ENCODE results near the gene TUBB4B.
"Not testable (repeated sequence)": the region's sequence is repeated elsewhere in the genome, so short reads cannot be mapped to it uniquely, and the experiment has no call there.

TUBB4B gene

GRCh38 chr9:137237759-137238726 lies 3.0 kb upstream of the TUBB4B start:
- no peak for DNase-seq

DNA sequence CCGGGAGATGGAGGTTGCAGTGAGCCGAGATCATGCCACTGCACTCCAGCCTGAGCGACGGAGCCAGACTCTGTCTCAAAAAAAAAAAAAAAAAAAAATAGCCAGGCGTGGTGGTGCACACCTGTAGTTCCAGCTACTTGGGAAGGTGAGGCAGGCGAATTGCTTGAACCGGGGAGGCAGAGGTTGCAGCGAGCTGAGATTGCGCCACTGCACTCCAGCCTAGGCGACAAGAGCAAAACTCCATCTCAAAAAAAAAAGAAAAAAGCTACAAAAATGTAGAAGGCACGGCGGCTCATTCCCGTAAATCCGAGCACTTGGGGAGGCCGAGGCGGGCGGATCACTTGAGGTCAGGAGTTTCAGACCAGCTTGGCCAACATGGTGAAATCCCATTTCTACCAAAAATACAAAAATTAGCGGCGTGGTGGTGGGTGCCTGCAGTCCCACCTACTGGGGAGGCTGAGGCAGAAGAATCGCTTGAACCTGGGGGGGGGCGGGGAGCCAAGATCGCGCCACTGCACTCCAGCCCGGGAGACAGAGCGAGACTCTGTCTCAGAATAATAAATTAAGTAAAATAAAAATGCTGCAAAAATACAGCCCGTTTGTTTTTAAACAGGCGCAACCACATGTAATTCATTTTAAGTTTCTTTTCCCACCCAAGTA lies 1.4 kb upstream of the TUBB4B start:
- DNase-seq, result not testable (repeated sequence)

GRCh38 chr9:137240318-137240840 lies 708 bp upstream of the TUBB4B start:
- DNase-seq, result peak; percentile 78

DNA sequence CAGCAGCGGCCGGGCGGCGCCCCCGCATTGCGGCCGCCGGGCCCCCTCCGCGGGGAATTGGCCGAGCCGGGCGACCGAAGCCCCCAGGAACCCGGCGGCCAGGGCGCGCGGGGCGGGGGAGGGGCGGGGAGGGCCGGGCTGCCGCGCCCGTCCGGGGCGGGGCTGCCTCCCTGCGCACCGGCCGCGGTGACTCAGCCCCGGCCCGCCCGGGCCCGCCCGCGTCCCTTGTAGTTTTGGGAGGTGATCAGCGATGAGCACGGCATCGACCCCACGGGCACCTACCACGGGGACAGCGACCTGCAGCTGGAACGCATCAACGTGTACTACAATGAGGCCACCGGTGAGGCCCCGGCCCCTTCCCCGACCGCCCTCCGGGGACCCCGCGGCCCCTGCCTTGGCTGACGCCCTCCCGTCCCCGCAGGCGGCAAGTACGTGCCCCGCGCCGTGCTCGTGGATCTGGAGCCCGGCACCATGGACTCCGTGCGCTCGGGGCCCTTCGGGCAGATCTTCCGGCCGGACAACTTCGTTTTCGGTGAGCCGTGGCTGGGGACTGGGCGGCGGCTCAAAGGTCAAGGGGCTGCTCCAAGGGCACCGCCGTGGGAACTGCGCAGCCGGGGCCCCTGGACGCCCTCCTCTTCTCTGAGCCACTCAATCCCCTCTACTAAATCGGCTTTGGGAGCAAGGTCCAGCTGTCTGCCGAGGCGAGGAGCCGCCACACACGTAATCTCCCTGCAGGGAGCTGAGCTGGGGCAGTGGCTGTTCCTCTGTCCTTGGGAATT lies 592 bp downstream of the TUBB4B start:
- DNase-seq, result peak; percentile 65

DNA sequence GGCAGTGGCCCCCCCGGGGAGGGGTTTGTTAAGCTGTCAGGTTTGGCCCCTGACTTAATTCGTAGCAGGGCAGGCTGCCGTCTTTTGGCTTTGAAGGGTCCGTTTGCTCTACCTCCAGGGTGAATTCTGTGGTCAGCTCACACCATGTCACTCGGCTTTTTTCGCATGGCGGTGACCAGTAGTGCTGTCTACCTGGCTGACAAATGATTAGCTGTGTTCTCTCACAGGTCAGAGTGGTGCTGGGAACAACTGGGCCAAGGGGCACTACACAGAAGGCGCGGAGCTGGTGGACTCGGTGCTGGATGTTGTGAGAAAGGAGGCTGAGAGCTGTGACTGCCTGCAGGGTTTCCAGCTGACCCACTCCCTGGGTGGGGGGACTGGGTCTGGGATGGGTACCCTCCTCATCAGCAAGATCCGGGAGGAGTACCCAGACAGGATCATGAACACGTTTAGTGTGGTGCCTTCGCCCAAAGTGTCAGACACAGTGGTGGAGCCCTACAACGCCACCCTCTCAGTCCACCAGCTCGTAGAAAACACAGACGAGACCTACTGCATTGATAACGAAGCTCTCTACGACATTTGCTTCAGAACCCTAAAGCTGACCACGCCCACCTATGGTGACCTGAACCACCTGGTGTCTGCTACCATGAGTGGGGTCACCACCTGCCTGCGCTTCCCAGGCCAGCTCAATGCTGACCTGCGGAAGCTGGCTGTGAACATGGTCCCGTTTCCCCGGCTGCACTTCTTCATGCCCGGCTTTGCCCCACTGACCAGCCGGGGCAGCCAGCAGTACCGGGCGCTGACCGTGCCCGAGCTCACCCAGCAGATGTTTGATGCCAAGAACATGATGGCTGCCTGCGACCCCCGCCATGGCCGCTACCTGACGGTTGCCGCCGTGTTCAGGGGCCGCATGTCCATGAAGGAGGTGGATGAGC lies 1.4 kb downstream of the TUBB4B start:
- DNase-seq, result no peak

DNA sequence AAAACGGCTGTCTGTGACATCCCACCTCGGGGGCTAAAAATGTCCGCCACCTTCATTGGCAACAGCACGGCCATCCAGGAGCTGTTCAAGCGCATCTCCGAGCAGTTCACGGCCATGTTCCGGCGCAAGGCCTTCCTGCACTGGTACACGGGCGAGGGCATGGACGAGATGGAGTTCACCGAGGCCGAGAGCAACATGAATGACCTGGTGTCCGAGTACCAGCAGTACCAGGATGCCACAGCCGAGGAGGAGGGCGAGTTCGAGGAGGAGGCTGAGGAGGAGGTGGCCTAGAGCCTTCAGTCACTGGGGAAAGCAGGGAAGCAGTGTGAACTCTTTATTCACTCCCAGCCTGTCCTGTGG lies 2.2 kb downstream of the TUBB4B start:
- DNase-seq, result not testable (repeated sequence)

GRCh38 chr9:137243626-137244485 lies 2.8 kb downstream of the TUBB4B start:
- DNase-seq, result no peak

DNA sequence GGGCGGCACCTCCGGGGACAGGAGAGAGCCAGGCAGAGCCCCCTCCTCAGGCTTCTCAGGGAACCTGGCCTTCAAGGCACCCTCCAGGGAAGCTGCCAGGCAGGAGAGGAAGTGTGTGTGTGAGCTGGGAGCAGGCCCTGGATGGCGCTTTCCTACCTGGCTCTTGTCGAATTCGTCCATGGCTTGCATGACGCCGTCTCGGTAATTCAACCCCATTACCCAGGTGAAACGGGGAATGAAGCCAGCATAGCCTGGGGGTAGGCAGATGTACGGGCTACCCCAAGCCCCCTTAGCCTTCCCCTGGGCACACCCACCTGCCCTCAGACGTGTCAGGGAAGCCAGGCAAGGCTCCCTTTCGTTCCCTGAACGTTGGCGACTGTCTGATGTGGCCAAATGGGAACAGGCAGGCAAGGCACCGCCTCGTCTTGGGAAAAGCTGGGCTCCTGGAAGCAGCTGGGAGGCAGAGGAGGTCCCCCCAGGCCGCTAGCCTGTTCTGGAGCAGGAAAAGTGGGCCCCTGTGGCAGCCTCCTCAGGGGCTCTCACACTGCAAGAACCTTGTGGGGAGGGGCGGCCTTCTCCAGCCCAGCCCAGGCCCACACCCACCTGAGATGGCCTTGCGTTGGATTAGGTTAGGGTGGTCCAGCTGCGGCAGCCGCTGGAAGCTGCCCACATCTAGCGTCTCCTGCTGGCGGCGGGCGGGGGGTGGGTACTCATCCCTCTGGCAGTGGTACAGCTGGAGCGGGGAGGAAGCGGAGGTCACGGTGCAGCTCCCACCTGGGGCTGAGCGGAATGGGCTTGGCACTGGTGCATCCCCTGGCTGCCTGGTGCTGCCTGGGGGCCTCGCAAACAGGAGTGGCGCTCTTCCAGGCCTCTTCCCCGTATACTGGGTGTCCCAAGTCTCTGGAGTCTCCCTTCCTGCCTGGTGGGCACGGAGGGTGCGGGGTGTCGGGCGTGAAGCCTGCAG lies 3.7 kb downstream of the TUBB4B start:
- no peak for DNase-seq

GRCh38 chr9:137245450-137246421 lies 4.6 kb downstream of the TUBB4B start:
- no peak for DNase-seq

- no peak for DNase-seq
Observed at GRCh38 chr9:137247135-137247915, 6.2 kb downstream of the TUBB4B start.

- DNase-seq, result no peak
Observed at GRCh38 chr9:137247916-137248175, 6.8 kb downstream of the TUBB4B start.

DNA sequence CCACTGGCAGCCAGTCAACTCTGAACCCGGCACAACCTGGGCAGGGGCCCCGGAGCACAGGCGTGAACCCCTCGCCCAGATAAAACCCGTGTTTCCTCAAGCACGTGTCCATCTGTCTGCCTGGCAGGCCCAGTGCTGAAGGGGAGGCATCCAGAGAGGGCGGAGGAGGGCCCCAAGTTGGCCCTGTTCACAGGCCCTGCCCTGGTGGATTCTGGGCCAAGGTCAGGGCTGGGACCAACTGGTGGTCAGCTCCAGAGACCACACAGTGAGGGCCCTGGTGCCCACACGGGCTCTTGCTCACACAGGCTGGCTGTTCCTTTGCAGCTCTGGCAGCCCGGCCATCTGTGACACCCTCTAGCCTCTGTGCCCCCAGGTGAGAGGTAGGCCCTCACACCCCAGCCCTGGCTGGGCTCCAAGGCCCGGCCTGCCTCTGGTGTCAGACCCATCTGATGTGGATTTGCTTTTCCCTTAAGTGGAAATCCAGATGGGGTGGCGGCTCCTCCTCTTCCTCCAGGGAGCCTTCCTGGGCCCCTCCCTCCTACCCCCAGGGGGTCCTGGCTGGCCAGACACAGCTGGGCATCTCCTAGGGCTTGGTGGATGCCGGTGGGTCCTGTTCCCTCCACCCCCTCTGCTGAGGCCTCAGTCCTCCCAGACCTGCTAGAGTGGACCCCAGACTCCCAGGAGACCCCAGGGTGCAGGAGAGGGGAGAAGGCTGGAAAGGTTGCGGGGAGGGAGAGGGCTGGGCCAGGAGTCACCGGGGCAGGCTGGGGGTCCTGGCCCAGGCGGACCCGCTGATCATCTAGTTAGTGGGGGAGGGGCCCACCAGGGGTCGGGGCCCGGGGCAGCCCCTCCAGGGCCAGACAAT lies 9.5 kb downstream of the TUBB4B start:
- no peak for DNase-seq

DNA sequence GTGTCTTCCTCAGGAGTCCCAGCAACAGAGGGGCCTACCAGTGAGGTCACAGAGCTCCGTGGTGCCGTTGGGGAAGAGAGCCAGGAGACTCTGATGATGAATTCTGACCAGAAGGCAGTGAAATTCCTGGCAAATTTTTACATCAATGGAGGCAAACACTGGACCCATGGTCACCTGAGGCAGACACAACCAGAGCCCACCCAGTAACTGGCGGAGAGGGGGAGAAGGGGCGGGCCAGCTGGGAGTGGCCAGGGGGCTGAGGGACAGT lies 10.0 kb downstream of the TUBB4B start, which contains the start of gene STPG3:
TSS of gene STPG3 (plus strand) at position 93 of the 268 bp plus-strand sequence. CDS start at position 94, 1 bp downstream.
- no peak for DNase-seq

DNA sequence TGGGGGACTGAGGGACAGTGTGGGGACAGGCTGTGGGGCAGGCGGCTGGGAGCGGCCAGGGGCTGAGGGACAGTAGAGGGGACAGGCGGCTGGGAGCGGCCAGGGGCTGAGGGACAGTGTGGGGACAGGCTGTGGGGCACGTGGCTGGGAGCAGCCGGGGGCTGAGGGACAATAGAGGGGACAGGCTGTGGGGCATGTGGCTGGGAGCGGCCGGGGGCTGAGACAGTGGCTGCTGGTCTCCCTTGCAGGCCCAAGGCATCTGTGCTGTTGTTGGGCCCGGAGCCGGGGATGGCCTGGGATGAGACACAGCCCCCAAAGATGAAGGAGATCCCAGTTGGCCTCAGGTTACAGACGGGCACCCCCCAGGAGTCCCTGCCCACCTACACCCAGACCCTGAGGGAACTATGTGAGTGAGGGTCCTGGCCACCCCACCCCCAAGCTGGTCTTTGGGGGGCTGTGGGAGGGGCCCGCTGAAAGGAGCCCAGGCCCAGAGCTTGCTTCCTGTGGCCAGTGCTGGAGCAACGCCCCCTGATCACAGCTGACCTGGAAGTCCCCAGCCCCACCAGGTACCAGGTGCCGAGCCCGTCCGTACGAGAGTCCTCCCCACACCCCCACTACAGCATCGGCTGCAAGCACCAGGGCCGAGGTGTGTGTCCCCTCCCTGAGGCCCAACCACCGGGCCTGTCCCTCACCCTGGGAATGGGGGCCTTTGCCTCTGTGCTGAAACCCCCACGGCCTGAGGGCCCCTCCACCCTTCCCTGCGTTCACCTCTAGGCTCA lies 10.6 kb downstream of the TUBB4B start:
- DNase-seq, result no peak

DNA sequence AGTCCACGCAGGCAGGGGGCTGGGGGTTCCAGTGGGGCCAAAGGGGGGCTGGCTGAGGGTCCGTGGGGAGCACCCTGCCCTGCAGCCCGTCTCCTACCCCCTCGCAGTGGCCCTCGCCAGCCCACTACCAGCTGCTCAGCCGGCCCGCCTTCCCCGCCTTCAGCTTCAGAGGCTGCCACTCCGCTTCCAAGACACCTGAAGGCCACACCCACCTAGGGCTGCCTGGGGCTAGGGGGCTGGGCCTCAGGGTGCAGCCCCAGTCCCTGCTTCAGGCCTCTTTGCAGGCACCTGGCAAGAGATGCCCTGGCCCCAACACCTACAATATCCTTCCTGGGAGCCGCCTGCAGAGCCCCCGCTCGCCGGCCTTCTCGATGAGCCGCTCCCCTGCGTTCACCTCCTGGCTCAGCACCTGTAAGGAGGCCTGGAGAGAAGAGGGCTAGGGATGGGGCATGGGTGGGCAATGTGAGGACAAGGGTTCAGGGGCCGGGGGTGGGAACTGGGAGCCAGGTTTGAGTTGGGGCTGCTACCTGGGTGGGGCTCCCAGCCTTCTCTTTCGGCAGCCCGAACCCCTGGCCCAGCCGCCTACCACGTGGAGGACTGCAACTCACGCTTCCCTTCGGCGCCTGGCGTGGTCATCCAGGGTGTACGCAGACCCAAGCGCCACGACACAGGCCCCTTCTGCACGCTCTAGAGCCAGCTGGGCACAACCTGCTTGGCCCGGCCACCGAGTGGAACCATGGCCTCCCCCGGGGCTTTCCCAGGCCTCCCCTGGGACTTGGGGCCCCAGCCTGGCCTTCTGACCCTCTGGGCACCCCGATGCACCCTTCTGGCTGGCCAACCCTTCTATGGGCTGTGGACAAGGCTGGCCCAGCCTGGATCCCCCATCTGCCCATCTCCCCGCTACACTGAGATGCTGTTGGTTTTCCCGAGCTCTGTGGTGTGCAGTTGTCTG lies 11.7 kb downstream of the TUBB4B start:
- DNase-seq, result no peak
